ENCODE measurements around the gene ODAD2. TPM values are rescaled to one million over a fixed set of nuclear protein-coding genes. Genes with fewer than 3 reads are reported as not detected.

ODAD2 gene
- total and polyA plus RNA-seq, 2 donors (not counting 1 experiment from before 2014, with no cell fraction given), result 0.12 to 1.3 TPM

DNA sequence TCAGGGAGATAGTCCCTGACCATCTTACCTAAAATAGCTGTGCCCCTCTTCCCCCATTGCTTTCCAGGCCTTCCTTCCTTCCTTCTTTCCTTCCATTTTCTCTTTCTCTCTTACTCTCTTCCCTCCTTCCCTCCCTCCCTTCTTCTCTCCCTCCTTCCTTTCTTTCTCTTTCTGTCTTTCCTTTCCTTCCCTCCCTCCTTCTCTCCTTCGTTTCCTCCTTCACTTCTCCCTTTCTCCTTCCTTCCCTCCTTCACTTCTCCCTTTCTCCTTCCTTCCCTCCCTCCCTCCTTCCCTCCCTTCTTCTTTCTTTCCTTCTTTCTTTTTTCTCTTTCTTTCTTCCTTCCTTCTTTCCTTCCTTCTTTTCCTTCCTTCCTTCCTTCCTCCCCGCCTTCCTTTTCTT, 228.7 kb downstream of the ODAD2 start:
- Histone ChIP-seq H3K79me2 (ENCODE audit: control insufficient read depth, insufficient read depth, low read length) (no peaks in the 10 kb centered on the region), H3K27me3 (ENCODE audit: control insufficient read depth, insufficient read depth, low read length) (no peaks in the 10 kb centered on the region), H3K4me3 (replicated peaks in 1 of 4; ENCODE audit: control extremely low read depth in 1 of 4, insufficient read depth in 1 of 4, low read depth in 3 of 4, low read length in 4 of 4) (no peak overlapping the region), H3K9ac (ENCODE audit: insufficient read depth, low read length) (no peak overlapping the region), H3K9me3 (ENCODE audit: control insufficient read depth, insufficient read depth, low read depth, low read length) (no peaks in the 10 kb centered on the region), H3K4me1 (ENCODE audit: control insufficient read depth, extremely low read depth, insufficient read depth, low read length) (no peaks in the 10 kb centered on the region), H3K36me3 (ENCODE audit: control insufficient read depth, insufficient read depth, low read length) (no peaks in the 10 kb centered on the region), H4K20me1 (ENCODE audit: control insufficient read depth, extremely low read depth, insufficient read depth, low read length) (no peaks in the 10 kb centered on the region), H2AFZ (ENCODE audit: low read length) (no peak overlapping the region), H3K27ac (ENCODE audit: insufficient read depth, low read length) (no peak overlapping the region), H3K4me2 (ENCODE audit: extremely low read depth, insufficient read depth, low read length) (no peak overlapping the region)
- DNase-seq (ENCODE audit: low read depth in 2 of 2), result no peak
- no peak for TF ChIP-seq EZH2 (IDR thresholded peaks at IDR 0.05; ENCODE audit: low read length, missing control alignments)
- TF ChIP-seq, protein P1, sequence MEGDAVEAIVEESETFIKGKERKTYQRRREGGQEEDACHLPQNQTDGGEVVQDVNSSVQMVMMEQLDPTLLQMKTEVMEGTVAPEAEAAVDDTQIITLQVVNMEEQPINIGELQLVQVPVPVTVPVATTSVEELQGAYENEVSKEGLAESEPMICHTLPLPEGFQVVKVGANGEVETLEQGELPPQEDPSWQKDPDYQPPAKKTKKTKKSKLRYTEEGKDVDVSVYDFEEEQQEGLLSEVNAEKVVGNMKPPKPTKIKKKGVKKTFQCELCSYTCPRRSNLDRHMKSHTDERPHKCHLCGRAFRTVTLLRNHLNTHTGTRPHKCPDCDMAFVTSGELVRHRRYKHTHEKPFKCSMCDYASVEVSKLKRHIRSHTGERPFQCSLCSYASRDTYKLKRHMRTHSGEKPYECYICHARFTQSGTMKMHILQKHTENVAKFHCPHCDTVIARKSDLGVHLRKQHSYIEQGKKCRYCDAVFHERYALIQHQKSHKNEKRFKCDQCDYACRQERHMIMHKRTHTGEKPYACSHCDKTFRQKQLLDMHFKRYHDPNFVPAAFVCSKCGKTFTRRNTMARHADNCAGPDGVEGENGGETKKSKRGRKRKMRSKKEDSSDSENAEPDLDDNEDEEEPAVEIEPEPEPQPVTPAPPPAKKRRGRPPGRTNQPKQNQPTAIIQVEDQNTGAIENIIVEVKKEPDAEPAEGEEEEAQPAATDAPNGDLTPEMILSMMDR (conservative IDR thresholded peaks at IDR 0.05 in 1 of 2, IDR thresholded peaks at IDR 0.05 in 1 of 2; ENCODE audit: low read depth in 1 of 2, low read length in 2 of 2), result no peak
